Upper lobe of left lung (tissue), 6 donors: ENCODE data around the gene TMC3. TPM values are rescaled to one million over a fixed set of nuclear protein-coding genes. Genes with fewer than 3 reads are reported as not detected.
"Not testable (repeated sequence)": the region's sequence is repeated elsewhere in the genome, so short reads cannot be mapped to it uniquely, and the experiment has no call there.

Experiments
- ATAC-seq, 2 donors: fragments of 200-7000 bp; cut with Tn5 transposase; one replicate each; pipeline ENCODE4 v1.9.1; 2022; ENCODE audit warnings: mild to moderate bottlenecking in 2 of 2, moderate library complexity in 2 of 2; ENCODE audit not compliant: low FRiP score in 2 of 2
- DNase-seq, 2 donors: peaks; one replicate each; pipeline ENCODE4 v3.0.0-alpha.2; 2019 to 2020
- H3K27ac ChIP-seq, 4 donors: fragments of 200-600 bp; sonication (generic); one replicate each; pipeline ENCODE4 v1.5.1; 2016 to 2019
- H3K27me3 ChIP-seq, 4 donors: fragments of 200-600 bp; sonication (generic); one replicate each; pipeline ENCODE4 v1.5.1; 2017 to 2019
- H3K36me3 ChIP-seq, 4 donors: fragments of 200-600 bp; sonication (generic); one replicate each; pipeline ENCODE4 v1.5.1; 2016 to 2019
- H3K4me1 ChIP-seq, 4 donors: fragments of 200-600 bp; sonication (generic); one replicate each; pipeline ENCODE4 v1.5.1; 2018 to 2019
- H3K4me3 ChIP-seq, 4 donors: fragments of 200-600 bp; sonication (generic); one replicate each; pipeline ENCODE4 v1.5.1; 2017 to 2019; ENCODE audit warnings: mild to moderate bottlenecking in 2 of 4, moderate library complexity in 1 of 4
- H3K9me3 ChIP-seq, 4 donors: fragments of 200-600 bp; sonication (generic); one replicate each; pipeline ENCODE4 v1.5.1; 2018 to 2019
- EP300 ChIP-seq, 4 donors: sonication (generic); formaldehyde crosslinking; IDR thresholded peaks; one replicate each; pipeline ENCODE4 v1.5.1; 2017; ENCODE audit warnings: antibody characterized with exemption in 4 of 4, control low read depth in 2 of 4
- POLR2A ChIP-seq, 4 donors: fragments of 450-650 bp; IDR thresholded peaks; one replicate each; pipeline ENCODE4 v1.5.1; 2016 to 2017; ENCODE audit warnings: antibody characterized with exemption in 4 of 4, mild to moderate bottlenecking in 2 of 4
- POLR2AphosphoS5 ChIP-seq, 2 donors: sonication (generic); formaldehyde crosslinking; IDR thresholded peaks; one replicate each; pipeline ENCODE4 v1.5.1; 2017; ENCODE audit warnings: antibody characterized with exemption in 2 of 2
- WGBS, 2 donors: methylation state at CpG; one replicate each; pipeline ENCODE4 v1.1.5; 2017 to 2018; 5-methylcytosine and 5-hydroxymethylcytosine counted together
- total RNA-seq, 6 donors: library from RNA; depleted of rRNA in 4 of 6; stranded (reverse); fragments of >200 nt in 4 of 6; gene quantifications; one replicate each; pipeline versions ENCODE4 v1.1.0 to v1.2.1, GENCODE V29; 2016 to 2021
- TF ChIP-seq, protein P1 (sequence below), 6 experiments: fragments of 450-650 bp in 4 of 6; fragments of 200-600 bp in 2 of 6; sonication (generic) in 2 of 6; IDR thresholded peaks; one replicate each; pipeline ENCODE4 v1.5.1; 2016 to 2019; ENCODE audit warnings: antibody characterized with exemption in 6 of 6
- donor health status: DM: no; HTN: no; CAD: no; lungs with moderate emphysema.
- donor health status: DM: no; HTN: yes; CAD: no; lungs with severe emphysema.

Gene TMC3
- total RNA-seq, 6 donors from 2014 or later: not detected

DNA sequence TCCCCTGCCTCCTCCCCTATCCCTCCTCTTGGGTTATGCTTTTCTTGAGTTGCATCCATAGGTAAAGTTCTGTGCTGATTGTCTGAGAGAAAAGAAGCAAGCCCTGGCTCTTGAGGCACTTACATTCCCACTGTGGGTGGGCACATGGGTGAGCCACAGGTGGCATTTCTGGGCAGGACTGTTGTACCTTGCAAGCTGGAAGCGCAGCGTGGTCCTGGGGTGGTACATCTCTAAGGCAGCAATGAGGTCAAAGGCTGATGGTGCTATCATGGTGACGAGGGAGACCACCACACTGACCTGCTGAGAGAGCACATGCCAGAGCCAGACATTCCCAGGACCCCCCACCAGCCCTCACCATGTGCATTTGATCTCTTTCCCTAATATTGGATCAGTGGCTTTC is 24.7 kb downstream of the TMC3 start:
- 100% methylated on average over 1 to 3 of the region's 3 CpGs for WGBS, 2 donors
- ATAC-seq (no peak), DNase-seq (no peak)
- no peak overlapping the region for H3K27ac ChIP-seq
- TF ChIP-seq POLR2AphosphoS5 (IDR thresholded peaks at IDR 0.05) (no peak), POLR2A (IDR thresholded peaks at IDR 0.05) (no peak), EP300 (IDR thresholded peaks at IDR 0.05) (no peak)
- TF ChIP-seq, protein P1, sequence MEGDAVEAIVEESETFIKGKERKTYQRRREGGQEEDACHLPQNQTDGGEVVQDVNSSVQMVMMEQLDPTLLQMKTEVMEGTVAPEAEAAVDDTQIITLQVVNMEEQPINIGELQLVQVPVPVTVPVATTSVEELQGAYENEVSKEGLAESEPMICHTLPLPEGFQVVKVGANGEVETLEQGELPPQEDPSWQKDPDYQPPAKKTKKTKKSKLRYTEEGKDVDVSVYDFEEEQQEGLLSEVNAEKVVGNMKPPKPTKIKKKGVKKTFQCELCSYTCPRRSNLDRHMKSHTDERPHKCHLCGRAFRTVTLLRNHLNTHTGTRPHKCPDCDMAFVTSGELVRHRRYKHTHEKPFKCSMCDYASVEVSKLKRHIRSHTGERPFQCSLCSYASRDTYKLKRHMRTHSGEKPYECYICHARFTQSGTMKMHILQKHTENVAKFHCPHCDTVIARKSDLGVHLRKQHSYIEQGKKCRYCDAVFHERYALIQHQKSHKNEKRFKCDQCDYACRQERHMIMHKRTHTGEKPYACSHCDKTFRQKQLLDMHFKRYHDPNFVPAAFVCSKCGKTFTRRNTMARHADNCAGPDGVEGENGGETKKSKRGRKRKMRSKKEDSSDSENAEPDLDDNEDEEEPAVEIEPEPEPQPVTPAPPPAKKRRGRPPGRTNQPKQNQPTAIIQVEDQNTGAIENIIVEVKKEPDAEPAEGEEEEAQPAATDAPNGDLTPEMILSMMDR (IDR thresholded peaks at IDR 0.05): no peak
- no peaks in the 10 kb centered on the region for H3K4me1 ChIP-seq
- no peaks in the 10 kb centered on the region for H3K27me3 ChIP-seq
- no peaks in the 10 kb centered on the region for H3K36me3 ChIP-seq
- H3K9me3 ChIP-seq: no peaks in the 10 kb centered on the region
- H3K4me3 ChIP-seq: no peak overlapping the region

DNA sequence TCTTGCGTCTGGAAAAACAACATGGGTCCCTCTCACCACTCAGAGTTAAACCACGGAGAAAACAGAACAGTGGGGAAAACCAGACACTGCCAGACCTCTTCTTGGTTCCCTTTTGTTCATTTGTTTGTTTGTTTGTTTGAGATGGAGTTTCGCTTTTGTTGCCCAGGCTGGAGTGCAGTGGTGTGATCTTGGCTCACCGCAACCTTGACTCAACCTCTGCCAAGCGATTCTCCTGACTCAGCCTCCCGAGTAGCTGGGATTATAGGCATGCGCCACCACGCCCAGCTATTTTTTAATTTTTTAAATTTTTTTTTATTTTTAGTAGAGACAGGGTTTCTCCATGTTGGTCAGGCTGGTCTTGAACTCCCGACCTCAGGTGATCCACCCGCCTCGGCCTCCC is 25.3 kb downstream of the TMC3 start:
- not testable (repeated sequence) for H3K9me3 ChIP-seq, DNase-seq, H3K4me3 ChIP-seq, H3K4me1 ChIP-seq, H3K27ac ChIP-seq, H3K27me3 ChIP-seq, H3K36me3 ChIP-seq, ATAC-seq
- 89 to 95% methylated on average over 11 of the region's 11 CpGs for WGBS, 2 donors

DNA sequence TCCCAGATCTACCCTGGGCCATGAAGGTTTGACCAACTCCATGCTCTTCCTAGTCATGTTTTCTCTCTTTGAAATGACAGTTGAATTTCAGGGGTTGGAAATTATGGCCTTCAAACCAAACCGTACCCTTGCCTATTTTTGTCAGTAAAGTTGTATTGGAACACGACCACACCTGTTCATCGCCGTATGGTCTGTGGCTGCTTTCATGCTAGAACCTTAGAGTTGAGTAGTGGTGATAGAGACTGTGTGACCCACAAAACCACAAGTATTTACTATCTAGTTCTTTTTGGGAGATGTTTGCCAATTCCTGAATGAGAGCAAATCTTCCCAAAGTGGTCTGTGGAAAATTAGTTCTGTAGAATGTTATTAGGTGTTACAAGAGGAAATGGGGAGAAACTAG is 26.1 kb downstream of the TMC3 start:
- TF ChIP-seq EP300 (IDR thresholded peaks at IDR 0.05): no peak
- WGBS, 2 donors: 92 to 99% methylated on average over 4 of the region's 4 CpGs
- H3K27ac ChIP-seq: no peak overlapping the region
- H3K4me3 ChIP-seq: no peak overlapping the region
- ATAC-seq: no peak
- no peak for DNase-seq
- H3K9me3 ChIP-seq: no peaks in the 10 kb centered on the region
- no peaks in the 10 kb centered on the region for H3K4me1 ChIP-seq
- H3K27me3 ChIP-seq: no peaks in the 10 kb centered on the region
- H3K36me3 ChIP-seq: no peaks in the 10 kb centered on the region

DNA sequence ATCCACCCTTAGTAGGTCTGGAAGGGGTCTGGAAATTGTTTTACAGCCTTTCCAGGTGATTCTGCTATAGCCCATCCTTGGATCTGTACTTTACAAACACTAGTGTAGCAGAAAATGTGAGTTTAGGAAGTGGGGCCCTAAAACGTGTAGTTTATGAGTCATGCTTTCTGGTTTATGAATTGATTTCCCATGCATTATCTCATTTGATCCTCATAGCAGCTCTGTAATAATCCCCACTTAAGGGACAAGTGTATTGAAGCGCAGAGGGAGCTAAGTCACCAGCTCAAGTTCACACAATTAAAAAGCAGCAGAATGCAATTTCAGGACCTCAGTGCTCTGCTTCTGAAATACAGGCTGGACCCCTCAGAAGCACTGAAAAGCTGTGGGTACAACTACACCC is 27.4 kb downstream of the TMC3 start:
- TF ChIP-seq, protein P1 (IDR thresholded peaks at IDR 0.05): no peak
- TF ChIP-seq POLR2A (IDR thresholded peaks at IDR 0.05) (no peak), POLR2AphosphoS5 (IDR thresholded peaks at IDR 0.05) (no peak), EP300 (IDR thresholded peaks at IDR 0.05) (no peak)
- H3K36me3 ChIP-seq: no peaks in the 10 kb centered on the region
- H3K9me3 ChIP-seq: no peaks in the 10 kb centered on the region
- H3K4me1 ChIP-seq: no peaks in the 10 kb centered on the region
- H3K27me3 ChIP-seq: no peaks in the 10 kb centered on the region
- no peak overlapping the region for H3K27ac ChIP-seq
- no peak overlapping the region for H3K4me3 ChIP-seq
- ATAC-seq: no peak
- WGBS, 2 donors: 54 to 75% methylated on average over 2 of the region's 2 CpGs
- DNase-seq: no peak

DNA sequence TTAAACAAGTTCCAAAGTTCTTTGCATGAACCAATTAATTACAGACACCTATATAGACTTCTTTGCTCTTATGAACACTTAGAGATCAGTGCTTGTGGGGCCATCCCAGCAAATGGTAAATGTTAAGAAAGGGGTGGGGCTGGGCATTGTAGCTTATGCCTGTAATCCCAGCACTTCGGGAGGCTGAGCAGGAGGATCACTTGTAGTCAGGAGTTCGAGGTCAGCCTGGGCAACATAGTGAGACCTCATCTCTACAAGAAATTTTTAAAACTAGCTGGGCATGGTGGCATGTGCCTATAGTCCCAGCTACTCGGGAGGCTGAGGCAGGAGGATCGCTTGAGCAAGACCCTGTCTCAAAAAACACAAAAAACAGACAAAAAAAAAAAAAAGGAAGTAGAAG is 30.6 kb downstream of the TMC3 start:
- Histone ChIP-seq H3K27me3 (no peaks in the 10 kb centered on the region), H3K27ac (no peak overlapping the region), H3K4me1 (no peaks in the 10 kb centered on the region), H3K36me3 (no peaks in the 10 kb centered on the region), H3K4me3 (no peak overlapping the region), H3K9me3 (no peaks in the 10 kb centered on the region)
- DNase-seq: no peak
- TF ChIP-seq, protein P1 (IDR thresholded peaks at IDR 0.05): no peak
- no peak for TF ChIP-seq EP300 (IDR thresholded peaks at IDR 0.05)
- no peak for TF ChIP-seq POLR2AphosphoS5 (IDR thresholded peaks at IDR 0.05)
- no peak for TF ChIP-seq POLR2A (IDR thresholded peaks at IDR 0.05)
- 87 to 94% methylated on average over 4 of the region's 4 CpGs for WGBS, 2 donors
- ATAC-seq: no peak

DNA sequence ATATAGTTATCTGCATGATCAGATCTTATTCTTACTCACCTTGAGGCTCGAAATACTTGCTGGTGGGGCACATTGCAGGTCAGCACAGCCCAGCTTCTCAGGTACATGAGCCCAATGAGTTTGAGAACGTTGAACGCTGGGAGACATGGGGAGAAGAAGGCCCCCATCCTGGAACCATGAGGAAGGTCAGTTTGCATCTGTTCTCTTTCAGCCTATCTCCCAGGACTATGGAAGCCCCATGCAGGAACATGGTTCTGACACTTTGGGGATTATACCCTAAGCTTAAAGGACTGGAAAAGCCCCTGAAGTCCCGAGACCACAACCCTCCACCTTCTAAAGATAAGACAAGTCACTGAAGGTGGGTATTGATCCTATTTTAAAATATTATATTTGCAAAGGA is 32.7 kb downstream of the TMC3 start:
- no peak for DNase-seq
- Histone ChIP-seq H3K9me3 (no peaks in the 10 kb centered on the region), H3K36me3 (no peaks in the 10 kb centered on the region), H3K27ac (no peak overlapping the region), H3K27me3 (no peaks in the 10 kb centered on the region), H3K4me3 (no peak overlapping the region), H3K4me1 (no peaks in the 10 kb centered on the region)
- no peak for ATAC-seq
- WGBS, 2 donors: 89 to 90% methylated on average over 4 of the region's 4 CpGs
- TF ChIP-seq EP300 (IDR thresholded peaks at IDR 0.05): no peak
